Thyroid gland (tissue), 4 donors: ENCODE data around the gene NBAS.

Experiments
- POLR2A ChIP-seq, 2 donors: fragments of 450-650 bp; IDR thresholded peaks; one replicate each; pipeline ENCODE4 v1.6.1; 2017; ENCODE audit warnings: antibody characterized with exemption in 2 of 2, mild to moderate bottlenecking in 2 of 2, moderate library complexity in 1 of 2
- TF ChIP-seq, protein P1 (sequence below), 6 experiments: fragments of 200-600 bp in 3 of 6; fragments of 450-650 bp in 3 of 6; sonication (generic) in 3 of 6; IDR thresholded peaks; one replicate each; pipeline ENCODE4 v1.5.1; 2016 to 2019; ENCODE audit warnings: antibody characterized with exemption in 6 of 6, mild to moderate bottlenecking in 2 of 6, inconsistent platforms in 1 of 6, moderate library complexity in 1 of 6

DNA sequence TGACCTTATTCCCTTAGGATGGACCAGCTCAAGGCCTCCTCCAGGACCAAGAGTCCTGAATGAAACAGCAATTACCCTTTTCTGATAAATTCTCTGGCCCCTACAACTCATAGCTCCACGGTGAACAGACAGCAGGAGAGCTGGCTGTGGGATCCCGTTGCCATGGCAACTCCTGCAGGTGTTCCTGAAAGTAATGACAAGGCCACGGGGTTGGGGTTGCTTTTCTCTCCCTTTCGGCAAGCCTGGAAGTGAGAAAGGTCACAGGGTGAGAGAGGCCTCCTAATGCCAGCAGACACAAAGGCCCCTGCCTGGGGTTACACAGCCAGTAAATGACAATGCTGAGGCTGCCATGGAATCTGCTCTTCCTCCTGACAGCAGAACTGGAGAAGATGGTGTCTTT, 403.0 kb downstream of the NBAS start:
- TF ChIP-seq, protein P1, sequence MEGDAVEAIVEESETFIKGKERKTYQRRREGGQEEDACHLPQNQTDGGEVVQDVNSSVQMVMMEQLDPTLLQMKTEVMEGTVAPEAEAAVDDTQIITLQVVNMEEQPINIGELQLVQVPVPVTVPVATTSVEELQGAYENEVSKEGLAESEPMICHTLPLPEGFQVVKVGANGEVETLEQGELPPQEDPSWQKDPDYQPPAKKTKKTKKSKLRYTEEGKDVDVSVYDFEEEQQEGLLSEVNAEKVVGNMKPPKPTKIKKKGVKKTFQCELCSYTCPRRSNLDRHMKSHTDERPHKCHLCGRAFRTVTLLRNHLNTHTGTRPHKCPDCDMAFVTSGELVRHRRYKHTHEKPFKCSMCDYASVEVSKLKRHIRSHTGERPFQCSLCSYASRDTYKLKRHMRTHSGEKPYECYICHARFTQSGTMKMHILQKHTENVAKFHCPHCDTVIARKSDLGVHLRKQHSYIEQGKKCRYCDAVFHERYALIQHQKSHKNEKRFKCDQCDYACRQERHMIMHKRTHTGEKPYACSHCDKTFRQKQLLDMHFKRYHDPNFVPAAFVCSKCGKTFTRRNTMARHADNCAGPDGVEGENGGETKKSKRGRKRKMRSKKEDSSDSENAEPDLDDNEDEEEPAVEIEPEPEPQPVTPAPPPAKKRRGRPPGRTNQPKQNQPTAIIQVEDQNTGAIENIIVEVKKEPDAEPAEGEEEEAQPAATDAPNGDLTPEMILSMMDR (IDR thresholded peaks at IDR 0.05): no peak
- TF ChIP-seq POLR2A (IDR thresholded peaks at IDR 0.05): no peak
